Effector CD4-positive, alpha-beta T cell (primary cell): ENCODE results near the gene GLI1.
A peak's percentile ranks its signal among the peaks of the same experiment; 100 is the strongest.
"Not testable (repeated sequence)": the region's sequence is repeated elsewhere in the genome, so short reads cannot be mapped to it uniquely, and the experiment has no call there.

Experiments
- DNase-seq: peaks from one replicate; pipeline ENCODE4 v3.0.0-alpha.2; 2020

Gene GLI1

GRCh38 chr12:57441846-57442427 lies 17.6 kb upstream of the GLI1 start:
- no peak for DNase-seq

- DNase-seq: not testable (repeated sequence)
Observed at GRCh38 chr12:57444337-57444736, 15.2 kb upstream of the GLI1 start.

GRCh38 chr12:57444744-57445143 lies 14.8 kb upstream of the GLI1 start:
- DNase-seq: no peak

GRCh38 chr12:57446292-57446960 lies 13.2 kb upstream of the GLI1 start:
- no peak for DNase-seq

GRCh38 chr12:57448669-57449068 lies 10.9 kb upstream of the GLI1 start:
- no peak for DNase-seq

GRCh38 chr12:57449375-57449774 lies 10.2 kb upstream of the GLI1 start:
- DNase-seq: no peak

- DNase-seq: no peak
Observed at GRCh38 chr12:57450057-57450456, 9.5 kb upstream of the GLI1 start.

GRCh38 chr12:57451233-57451778 lies 8.3 kb upstream of the GLI1 start:
- DNase-seq: no peak

GRCh38 chr12:57452181-57452936 lies 7.2 kb upstream of the GLI1 start:
- DNase-seq: no peak

GRCh38 chr12:57452937-57453509 lies 6.6 kb upstream of the GLI1 start:
- DNase-seq: no peak

- DNase-seq: no peak
Observed at GRCh38 chr12:57454213-57454565, 5.4 kb upstream of the GLI1 start.

GRCh38 chr12:57454566-57455373 lies 4.8 kb upstream of the GLI1 start, which contains the start of gene INHBE:
Gene INHBE (plus strand): TSS chr12:57455307. CDS start chr12:57455537, 230 bp downstream.
- DNase-seq: no peak

- no peak for DNase-seq
Observed at GRCh38 chr12:57455374-57456144, 4.0 kb upstream of the GLI1 start.

GRCh38 chr12:57456145-57456700 lies 3.4 kb upstream of the GLI1 start:
- DNase-seq: no peak

- no peak for DNase-seq
Observed at GRCh38 chr12:57456737-57457490, 2.7 kb upstream of the GLI1 start.

- DNase-seq: no peak
Observed at GRCh38 chr12:57458665-57459054, 925 bp upstream of the GLI1 start.

GRCh38 chr12:57459055-57459749 lies 383 bp upstream of the GLI1 start:
- DNase-seq: peak; percentile 88

GRCh38 chr12:57460468-57460784 lies 841 bp downstream of the GLI1 start:
- no peak for DNase-seq

GRCh38 chr12:57460841-57461275 lies 1.3 kb downstream of the GLI1 start:
- no peak for DNase-seq

GRCh38 chr12:57461276-57461916 lies 1.8 kb downstream of the GLI1 start:
- DNase-seq: no peak
